NCI-H226 (cell line): ENCODE measurements around the gene CTIF.
A peak's percentile ranks its signal among the peaks of the same experiment; 100 is the strongest.

ENCODE experiments used
- DNase-seq: peaks from one replicate; pipeline ENCODE4 v3.0.0-alpha.2; 2015

The CTIF gene

DNA sequence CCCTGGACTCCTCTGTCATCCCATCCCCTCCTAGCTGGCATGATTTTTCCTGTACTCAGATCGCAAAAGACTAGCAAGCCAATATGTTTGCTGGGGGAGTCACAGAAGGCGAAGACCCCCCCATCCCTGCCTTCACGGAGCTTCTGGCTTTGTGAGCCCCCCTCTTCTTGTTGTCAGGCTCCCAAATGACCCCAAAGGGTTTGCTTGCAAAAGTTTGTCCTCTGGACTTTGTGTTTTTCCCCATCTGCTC, 242.0 kb downstream of the CTIF start:
- no peak for DNase-seq

DNA sequence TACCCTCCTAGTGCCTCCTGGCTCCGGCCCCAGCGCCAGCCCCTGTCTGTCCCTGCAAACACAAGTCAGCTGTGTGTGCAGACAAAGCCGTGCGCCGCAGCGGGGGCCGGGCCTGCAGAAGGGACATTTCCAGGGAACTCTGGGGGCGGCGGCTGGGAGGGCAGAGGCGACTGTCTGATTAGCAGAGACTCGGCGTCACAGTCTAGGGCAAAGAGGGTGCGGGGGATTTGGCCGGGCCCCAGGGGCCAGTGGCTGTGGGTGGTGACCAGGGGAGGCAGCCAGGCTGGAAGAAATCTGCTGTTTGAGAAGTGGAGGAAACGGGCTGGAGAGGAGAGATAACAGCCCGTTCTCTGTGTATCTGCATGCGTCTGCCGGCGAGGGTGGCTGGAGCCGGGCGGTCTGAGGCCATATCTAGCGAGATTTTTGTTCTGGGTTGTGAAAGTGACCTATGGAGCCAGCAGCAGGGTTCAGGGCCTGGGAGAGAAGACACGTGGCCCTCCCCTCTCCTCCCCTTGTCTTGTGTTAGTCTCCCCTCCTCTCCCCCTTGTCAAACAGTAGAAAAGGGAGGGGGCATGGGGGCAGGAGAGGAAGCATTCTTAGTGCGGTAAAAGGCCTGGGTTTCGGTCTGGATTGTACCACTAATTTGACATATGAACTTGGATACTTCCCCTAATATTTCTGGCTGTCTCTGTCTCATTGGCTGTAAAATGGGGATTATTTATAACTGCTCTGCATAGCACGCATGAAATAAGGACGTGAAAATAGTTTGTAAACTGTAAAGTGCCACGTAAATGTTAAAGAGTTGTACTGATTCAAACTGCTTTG, 242.5 kb downstream of the CTIF start:
- no peak for DNase-seq

DNA sequence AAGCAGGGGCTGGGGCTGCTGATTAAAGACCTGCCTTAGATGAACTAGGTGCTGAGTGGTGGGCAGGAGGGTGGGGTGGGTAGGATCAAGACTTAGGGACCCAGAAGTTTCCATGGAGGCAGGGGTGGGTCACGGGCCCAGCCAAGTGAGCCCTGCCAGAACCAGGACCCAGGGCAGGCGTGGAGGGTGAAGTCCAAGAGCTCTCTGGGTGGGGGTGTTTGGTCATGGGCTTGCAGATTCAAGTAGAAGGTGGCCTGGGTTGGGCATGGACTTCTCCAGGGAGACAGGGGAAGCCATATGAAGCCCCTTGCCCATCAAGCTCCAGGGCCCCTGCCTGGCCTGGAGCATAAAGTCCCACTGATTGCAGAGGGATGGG, 243.1 kb downstream of the CTIF start:
- DNase-seq: no peak

DNA sequence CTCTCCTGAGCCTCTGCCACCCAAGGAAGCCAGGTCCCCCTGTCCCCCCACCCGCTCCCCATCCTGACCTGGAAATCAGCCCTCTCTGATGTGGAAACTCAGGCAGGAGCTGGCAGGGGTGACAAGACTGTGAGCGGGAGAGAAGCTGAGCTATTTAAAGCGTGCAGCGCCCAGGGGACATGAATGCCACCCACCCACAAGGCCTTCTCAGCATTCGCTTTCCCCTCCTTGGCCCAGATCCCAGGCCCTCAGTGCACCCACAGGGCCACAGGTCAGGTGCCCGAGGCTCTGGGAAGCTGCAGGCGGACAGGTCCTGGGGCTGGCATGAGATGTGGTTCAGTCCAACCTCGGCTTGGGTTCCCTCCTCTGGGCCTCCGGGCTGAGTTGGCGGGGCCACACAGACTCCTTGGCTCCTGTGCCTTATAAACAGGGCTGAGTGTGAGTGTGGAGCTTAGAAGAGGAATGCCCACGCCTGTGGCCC, 243.6 kb downstream of the CTIF start:
- DNase-seq: no peak

DNA sequence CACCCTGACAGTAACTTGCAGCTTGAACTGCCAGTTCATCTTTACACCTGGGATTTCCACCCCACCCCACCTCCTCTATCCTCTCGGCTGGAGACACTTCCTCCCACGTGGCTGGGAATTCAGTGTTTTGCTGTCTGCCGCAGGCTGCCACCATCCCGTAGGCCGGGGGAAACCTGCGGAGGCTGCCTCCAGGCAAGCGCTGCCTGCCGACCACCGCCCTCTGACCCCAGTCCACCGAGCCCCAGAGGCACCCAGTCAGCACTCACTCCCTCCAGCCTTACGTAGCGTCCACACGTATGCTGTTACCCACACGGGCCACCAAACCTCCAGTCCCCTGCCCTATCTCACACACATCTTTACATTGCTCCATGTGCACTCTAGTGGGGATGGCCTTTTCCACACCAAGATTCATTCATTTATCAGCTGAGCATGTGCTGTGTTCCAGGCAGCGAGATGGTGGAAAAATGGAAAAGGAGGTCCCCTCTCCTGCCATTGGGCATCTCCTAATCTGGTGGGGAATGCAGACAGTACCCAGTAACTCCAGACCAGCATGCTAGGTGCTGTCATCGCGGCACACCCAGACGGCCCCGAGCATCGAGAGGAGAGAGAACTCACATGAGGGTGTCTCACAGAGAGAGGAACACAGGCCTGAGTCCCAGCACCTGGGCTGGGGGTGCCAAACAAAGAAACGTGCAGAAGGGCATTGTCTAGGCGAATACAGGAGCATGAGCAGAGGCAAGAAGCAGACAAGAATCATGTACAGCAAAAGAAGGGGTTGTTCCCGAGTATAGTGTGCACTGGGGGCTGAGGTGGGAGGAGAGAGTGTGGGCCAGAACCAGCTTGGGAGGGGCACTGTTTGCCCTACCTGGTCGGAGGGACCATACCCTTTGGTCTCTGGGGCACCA, 245.0 kb downstream of the CTIF start:
- no peak for DNase-seq

DNA sequence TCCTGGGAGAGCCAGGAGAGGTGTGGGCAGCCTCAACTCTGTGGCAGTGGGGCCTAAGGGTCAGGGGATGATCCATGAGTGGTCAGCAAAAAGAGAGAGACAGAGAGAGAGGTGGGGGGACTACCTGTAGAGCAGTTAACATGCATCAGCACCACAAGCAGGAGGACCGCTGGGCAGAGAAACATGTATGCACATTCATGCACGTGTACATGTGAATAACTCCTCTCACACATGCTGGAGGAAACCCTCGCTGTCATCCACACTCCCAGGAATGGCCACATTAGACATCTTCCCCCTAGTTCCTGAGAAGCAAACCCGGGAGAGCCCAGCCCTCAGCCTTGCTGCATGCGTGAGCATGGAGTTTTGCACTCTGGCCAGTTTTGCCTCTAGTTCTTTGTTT, 245.8 kb downstream of the CTIF start:
- DNase-seq: no peak

DNA sequence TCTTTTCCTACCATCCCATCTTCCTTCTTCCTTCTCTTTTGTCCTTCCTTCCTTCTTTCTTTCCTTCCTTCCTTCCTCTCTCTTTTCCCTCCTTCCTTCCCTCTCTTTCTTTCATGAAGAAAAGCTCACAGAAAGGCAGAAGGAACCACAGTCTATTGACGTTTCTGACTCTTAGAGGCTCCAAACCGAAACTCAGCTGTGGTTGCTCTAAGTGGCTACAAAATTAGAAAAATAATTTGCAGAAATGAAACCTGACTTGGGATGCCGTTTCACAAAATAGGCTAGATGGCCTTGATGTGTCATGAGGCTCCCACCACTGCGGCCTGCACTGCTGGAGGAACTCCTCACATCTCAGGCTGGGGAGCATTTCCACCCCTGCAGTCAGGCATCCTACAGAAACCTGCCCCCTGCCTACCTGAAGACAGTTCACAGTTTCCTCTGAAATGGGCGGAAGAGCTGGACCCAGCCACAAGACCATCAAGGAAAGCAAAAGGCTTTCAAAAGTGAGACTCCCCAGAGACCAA, 246.3 kb downstream of the CTIF start:
- DNase-seq: no peak

DNA sequence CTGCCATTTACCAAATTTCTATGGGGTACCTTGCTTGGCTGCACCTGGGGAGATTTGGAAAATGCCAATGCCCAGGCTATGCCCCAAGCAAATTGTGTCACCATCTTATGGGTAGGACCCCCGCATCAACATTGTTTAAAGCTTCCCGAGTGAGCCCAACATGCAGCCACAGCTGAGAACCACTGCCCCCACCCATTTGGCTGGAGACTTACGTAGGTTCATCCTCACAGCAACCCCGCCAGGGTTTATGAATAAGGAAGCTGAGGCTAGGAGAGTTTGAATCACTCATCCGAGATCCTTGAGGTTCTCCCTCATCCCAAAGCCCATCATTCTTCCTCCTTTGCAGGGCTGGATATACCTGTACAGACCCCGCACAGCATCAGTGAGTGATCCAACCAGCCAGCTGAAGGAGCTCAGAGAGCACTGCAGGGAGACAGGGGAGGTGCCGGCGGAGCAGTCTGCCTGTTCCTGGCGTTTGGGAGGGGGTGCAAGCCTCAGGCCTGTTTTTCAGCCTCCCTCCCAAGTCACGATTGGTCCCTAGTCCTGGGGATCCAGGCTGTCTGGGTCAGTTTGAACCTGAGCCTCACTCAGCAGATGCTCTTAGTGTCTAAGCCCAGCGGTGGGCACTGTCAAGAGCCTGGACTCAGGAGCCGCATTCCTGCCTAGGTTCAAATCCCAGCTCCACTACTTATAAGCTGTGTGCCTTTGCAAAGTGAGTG, 247.1 kb downstream of the CTIF start:
- no peak for DNase-seq

DNA sequence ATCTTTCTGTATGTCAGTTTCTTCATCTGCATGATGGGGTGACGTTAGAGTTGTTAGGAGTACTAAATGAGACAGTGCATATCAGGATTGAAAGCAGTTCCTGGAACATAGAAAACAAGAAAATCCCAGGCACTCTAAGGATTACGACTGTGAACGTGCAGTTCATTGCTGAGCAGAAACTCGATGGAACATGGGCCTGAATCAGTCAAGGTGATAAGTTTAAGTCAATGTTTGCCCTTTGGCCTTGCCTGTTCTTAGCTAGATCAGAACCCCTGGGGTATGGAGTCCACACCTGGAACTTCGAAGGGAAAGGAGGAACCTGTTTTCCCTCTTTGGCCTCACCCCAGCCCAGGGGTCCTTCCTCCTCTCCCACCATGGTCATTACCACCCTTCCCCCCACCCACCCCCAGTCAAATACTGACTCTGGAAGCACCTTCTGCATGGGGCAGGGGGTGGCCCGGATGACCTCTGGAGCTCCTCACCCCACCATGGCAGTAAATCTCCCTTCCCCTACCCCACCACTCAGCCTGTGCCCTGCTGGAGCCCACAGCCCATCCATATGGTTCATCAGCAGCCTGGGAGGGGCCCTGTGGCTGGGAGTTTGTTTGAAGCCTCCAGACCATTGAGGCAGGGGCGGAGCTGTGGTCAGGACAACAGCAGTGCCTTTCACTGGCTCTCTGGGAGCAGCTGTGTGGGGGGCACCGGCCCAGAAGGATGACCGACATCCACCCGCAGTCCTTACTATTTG, 247.8 kb downstream of the CTIF start:
- no peak for DNase-seq

DNA sequence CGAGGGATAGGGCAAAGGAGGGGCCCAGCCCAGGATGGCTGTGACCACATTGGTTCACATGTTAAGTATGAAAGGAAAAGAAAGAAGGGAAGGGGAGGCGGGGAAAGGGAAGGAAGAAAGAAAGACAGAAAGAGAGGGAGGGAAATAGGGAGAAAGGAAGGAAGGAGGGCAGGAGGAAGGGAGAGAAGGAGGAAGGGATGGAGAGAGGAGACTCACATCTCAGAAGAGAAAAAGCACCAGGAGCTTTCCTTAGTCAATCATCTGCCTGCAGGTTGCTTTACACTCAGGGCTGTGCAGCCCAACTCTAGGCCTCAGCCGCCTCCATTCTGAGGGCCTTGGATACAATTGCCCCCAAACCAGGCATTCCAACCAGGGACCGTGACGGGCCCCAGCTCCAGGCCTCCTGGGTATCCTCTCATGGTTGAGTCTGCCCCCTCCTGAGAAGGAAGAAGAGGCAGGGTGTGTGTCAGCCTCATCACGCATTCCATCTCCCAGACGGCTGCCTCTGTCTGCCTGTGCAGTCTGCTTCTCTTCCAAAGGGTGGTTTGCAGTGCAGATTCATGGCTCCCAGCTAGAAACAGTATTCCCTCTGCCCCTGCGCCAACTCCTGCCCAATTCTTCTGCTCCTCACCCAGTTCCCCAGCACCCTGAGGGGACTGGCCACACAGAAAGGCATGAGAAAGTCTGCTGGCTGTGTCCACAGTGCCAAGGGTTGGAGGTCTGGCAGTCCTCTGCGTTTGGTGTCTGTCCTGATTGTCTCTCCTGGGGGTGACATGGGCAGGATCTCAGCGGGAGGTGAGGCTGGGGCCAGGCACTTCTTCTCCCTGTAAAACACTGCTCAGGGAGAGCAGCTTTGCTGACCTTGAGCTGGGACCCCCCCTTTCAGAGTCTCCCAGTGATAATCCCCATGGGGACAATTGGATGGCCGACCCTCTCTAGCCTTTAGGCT, 248.6 kb downstream of the CTIF start:
- DNase-seq: no peak

DNA sequence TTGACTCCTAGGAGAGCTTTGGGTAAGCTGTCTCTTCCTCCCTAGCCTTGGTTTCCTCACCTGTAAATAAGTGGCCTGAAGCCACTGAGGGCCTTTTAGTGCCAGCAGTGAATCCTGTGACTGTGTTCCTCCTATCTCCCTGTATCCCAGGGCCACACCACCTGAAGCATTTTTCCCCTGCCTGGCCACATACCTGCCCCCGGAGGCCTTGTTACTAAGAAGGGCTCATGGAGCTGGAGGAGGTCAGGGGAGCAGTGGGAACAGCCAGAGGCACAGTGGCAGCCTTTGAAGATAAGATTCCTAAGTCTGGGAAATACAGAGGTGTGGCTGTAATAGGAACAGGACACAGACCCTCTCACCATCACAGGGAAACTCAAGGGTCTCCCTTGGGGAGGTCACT, 249.5 kb downstream of the CTIF start:
- no peak for DNase-seq

DNA sequence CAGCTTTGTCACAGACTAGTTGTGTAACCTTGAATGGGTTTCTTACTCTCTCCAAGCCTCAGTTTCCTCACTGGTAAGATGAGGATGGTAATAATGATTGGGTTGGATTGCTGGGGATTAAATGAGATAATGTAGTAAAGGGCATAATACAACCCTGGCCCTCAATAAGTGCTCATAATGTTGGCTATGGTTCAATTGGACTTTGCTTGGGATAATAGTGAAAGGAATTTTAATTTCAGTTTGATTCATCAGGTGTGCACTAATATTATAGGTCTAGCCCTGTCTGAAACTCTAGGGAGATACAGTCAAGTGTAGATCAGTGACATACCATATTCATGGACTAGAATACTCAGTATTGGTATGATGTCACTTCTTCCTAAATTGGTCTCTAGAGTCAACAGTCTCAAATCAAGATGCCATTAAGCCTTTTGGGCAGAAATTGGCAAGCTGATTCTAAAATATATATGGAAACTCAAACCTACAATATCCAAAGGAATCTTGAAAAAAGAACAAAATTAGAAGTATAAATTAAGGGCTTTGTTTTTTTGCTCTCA, 250.5 kb downstream of the CTIF start:
- DNase-seq: no peak

DNA sequence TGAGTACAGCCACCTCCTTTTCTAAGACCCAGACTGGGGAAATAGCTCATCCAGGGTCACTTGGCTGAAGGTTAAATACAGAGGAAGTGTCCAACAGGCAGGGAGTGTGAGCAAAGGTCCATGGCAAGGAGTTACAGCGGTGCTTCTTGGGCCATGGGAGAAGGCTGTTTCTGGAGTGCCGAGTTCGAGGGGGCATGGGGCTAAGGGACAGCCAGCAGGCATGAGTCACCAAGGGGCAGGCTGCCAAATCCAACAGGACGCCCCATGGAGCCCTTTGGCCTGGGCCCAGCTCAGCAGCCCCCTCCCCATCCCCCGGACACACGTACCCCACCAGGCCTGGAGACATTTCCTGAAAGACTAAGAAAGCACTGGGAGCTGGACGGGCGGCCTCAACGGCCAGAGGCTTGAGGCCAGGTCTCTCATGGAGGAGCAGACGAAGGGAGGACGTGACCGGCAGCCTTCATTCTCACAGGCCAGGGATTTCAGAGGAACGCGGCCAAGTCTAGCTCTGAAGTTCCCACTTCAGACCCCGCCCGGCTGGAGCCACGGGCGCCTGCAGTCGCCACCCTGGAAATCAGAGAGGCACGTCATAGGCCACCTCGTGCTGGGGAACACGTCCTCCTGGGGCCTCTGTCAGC, 251.5 kb downstream of the CTIF start:
- DNase-seq: no peak

DNA sequence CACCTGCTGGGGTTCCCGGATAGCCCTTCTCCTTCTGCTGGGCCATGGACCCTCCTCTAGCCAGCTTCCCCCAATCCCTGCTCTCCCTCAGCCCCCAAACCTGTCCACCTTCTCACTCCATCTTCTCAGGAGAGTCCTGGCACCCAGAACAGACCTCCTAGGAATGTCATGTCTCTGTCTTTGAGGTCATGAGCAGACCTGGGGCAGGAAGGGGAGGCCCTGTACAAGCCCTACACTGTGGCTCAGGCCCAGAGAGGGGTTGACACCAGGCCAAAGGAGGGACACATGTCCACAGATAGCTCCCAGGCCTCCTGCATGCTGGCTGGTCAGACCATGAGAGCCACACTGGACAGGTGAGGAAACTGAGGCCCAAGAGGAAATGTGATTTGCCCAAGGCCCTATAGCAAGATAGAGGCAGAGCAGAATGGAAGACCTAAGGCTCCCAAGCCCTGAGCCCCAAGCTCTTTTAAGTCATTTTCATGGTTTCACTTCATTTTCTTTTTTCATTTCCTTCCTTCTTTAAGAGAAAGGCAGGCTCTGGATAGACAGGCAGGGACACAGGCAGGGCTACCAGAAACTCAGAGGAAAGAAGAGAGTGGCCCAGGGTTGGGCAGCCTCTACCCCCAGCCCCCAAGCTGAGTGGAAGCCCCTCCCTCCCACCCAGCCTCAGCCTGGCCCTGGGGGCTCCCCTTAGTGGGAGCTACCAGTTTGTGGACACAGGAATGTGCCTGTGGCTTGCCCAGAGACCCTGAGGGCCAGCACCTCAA, 252.2 kb downstream of the CTIF start:
- no peak for DNase-seq

DNA sequence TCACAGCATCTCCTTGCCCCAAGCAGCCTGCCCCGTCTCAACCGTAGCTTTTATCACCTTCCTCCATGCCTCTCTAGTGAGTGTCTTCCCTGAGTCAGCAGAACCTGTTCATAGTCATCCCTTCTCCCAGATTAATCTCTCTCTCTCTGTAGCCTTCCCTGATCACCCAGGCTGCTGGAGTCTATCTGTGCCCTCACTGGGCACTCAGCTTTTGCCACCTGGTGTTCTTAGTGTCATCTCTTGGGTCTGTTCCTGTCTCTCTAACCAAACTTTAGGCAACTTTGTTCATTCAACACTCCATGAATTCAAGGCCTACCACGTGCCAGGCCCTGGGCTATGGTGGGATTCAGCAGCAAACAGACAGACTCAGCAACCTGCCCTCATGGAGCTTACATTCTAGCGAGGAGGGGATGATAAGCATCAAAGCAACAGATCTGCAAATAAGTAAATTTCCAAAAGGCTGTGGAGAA, 252.8 kb downstream of the CTIF start:
- peak; percentile 6 for DNase-seq

DNA sequence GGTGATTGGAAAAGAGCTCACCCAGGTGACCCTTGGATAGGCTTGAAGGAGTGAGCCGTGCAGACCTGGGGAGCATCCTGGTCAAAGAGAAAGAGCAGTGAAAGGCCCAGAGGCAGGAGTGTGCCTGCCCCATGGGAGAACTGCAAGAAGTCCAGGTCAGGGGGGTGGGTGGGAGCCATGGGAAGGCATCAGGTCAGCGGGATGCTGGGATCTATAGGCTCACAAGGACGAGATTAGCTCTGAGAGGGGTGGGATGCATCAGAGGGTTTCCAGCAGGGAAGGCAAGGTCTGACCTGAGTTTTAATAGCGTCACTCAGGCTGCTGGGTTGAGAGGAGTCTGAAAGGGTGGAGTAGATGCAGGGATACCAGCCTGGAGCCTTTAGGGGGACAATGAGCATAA, 253.3 kb downstream of the CTIF start:
- DNase-seq: no peak

DNA sequence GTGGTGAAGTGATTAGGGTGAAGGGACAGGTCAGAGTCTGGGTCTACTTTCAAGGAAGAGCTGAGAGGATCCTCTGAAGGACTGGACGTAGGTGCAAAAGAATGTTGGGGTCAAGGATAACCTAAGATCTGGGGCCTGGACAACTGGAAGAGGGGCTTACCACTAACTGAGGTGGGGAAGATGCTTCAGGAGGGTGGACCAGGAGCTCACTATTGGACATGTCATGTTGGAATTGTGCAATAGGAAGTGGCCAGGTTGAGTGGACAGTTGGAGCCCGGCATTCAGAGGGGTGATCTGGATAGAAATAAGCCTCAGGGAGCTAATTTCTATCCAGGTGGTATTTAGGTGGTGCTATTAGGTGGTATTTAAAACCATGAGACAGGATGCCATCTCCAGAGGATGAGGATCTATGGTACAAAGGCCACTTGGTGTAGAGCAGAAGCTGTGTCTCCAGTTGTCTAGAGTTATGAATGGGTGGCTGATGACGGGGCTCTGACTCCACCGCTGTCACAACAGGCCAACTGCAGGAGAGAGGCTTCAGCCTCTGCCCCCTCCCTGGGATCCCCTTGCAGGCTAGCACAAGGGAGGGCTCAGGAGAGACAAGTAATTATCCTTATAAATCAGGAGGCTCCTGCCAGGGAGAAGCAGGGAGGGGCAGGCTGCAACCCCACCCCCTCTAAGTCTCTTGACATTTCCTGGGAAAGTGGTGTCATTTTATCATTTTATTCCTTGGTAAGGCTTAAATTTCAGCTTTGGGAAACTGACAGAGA, 254.0 kb downstream of the CTIF start:
- DNase-seq: no peak

DNA sequence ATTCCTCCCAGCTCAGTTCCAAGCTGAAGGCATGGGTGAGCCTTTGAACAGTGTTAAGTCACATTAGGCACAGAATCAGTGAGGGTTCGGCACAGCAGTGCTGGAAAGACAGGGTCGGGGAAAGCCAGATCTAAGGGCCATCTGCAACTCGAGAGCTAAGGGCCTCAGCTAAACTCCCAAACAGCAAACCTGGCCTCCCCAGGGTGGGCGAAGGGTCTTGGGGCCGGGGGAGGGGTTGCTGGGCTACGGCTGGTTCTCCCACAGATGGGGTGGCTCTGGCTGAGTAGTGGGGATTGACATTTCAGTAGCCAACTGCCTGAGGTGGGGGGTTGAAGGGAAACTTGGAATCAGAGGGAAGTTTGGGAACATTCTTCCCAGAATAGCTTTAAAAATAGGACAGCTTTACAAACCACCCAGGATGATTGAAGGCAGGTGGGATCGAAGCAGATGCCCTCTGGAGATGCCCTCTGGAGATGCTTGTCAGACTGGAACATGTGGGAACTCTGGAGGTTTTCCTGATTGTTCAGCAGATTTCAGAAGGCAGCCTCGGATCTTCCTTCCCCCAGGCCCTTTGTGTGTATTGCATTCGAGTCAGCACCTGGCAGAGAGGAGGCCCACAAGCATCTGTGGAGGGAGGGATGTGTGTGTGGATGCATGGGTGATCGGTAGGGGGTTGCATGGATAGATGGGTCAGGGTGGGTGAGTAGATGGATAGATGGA, 255.6 kb downstream of the CTIF start:
- DNase-seq: no peak
